RPMI8226 (cell line): Measurements from ENCODE around the gene DEPP1.
A peak's percentile ranks its signal among the peaks of the same experiment; 100 is the strongest.

Experiments
- DNase-seq: peaks from one replicate; pipeline ENCODE4 v3.0.0-alpha.2; 2015

Gene DEPP1

DNA sequence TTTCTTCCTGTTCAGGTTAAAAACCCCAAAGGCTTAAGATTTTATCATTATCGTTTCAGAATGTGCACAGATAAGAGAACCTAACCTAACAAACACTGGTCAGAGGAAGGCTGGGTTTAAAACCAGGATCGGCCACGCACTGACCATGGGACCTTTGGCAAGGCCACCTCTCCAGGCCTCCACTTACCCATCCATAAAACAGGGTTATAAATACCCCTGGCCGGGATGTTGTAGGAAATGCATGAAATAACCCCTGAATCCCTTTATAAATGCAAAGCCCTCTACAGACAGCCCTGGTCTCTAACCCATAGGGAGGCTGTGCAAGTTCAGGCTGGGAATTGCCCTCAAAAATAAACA lies 418 bp downstream of the DEPP1 start:
- DNase-seq: no peak

DNA sequence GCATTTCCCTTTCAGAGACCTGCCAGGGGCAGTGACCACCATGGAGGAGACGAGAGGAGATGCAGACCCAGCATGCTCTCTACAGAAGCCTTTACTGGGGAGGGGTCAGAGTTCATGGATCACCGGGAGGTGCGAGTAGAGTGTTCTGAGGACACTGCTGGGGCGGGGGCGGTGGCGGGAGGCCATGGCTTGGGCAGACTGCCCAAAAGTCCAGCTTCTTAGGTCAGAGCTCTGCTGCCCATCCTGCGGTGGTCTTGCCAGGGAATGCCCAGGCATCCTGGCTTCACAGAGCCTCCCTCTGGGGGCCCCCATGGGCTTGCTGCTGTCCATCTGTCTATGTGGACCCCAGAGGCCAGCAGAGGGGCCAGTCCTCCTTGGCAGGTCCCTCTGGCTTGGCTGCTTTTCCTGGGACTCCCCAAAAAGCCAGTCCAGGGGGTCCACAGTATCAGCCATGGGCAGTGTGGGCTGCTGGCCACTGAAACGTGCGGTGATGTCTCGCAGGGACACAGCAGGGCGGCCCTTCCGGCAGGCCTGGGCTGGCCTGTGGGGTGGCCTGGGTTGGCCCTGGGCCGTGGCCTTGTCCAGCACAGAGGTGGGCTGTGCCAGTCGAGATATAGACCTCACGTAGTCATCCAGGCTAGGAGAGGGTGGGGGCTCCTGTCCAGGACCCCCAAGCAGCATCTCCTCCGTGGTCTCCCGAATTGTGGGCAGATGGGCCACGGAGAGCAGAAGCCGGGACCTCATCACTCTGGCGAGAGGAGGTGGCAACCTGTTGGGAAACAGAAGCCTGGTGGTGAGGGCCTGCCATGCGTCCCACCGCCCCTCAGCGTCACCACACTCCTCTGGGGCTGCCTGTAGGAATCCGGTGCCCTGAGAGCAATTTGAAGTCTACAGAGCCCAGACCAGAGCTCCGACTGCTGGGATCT lies 1.1 kb downstream of the DEPP1 start:
- no peak for DNase-seq

DNA sequence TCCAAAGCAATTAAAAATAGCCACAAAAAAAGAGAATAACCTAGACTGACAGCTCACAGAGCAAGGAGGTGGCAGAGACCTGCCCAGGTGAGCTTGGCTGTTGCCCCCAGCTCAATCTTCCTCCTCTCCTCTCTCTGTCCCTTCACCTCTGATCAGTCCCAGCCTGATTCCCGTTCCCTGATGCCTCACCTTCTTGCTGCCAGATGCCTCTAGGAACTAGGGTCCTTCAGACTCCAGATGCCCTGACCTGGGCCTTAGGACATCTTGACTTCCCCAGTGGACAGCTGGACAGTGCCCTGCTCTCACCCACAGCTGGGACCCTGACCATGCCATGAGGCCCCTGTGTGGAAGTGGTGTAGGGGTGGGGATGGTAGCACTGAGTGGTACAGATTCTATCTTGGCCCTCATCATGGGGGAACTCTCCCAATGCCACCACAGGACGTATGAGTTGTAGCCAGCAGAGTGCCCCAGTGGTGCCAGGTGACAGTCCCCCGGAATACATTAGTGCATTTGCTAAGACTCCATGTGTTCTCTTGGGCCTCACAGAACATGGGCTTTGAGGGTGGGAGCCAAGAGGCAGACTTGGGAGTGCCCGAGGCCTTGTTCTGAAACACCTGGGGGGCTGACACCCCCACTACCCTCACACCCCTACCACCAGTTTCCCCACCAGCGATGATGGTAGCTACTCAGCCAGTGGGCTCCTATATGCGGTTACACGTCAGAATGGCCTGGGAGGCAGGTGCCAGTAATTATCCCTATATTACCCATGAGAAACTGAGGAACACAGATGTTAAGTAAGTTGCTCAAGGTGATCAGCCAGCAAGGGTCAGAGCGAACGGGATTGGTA lies 2.0 kb downstream of the DEPP1 start:
- DNase-seq: no peak

DNA sequence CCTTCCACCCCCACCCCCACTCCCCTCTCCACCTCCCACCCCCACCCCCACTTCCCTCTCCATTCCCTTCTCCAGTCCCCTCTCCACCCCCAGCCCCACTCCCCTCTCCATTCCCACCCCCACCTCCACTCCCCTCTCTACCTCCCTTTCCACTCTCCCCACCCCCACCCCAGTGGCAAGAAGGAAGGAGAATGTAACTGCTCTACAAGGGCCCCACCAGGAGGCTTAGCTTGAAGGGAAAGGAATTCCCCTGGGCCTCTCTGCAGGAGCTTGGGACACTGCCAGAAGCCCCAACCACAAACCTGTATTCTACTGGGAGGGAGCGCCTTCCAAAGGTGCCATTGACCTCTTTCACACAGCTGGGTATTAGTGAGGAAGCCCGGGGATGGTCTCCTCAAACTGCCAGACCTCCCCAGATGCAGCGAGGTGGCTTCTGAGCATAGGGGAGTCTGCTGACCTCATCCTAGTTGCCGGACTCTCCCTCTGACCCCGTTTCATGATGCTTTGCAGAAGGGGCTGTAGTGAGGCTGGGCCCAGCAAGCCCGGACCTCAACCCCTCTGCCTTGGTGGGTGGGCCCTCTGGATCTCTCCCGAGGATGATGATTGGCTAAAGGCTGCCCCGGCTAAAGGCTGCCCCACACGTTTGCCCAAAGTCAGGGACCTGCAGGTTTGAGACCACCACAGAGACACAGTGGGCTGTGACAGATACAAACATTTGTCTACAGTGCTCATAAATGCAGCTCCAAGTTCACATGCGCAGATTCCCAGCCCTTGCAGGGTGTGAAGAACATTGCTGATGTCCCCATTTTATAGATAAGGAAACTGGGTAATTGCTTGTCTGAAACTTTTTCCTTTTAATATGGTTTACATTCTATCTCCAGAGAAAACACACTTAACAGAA lies 2.9 kb downstream of the DEPP1 start:
- DNase-seq: peak; percentile 83

DNA sequence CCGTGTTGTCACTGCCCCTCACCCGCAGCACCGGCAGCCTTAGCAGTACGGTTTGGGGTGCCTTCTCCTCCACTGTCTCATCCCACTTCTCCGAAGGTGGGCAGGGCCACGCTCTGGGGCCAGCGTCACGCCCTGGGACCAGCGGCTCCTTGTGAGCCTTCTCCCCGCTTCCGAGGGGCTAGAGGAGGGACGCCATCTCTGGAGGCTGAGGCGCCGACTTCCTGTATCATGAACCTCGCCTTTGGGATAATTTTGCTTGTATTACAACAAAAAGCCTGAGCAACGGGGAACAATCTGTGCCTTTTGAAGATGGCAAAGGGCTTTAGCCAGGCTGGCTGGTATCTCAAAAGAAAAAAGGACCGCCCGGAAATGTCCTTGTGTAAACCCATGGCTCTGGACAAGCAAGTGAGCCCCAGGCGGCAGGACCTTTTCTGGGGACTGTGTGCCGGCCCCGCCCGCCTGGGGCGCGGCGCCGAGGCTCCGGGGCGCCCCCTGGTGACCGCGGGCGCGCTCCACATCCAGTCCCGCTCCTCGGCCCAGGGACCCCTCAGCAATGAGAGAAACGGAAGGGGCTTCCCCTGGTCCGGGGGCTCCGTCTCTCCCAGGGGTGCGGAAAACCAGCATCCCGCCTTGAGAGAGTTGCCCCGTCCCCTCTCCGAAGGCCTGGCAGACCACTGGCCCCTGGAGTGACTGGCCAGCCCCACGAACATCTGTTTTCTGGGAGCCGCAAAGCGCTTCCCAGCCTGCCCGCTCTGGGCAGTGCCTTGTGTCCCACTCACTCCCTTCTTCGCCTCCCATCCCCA lies 3.8 kb downstream of the DEPP1 start:
- peak; percentile 63 for DNase-seq

DNA sequence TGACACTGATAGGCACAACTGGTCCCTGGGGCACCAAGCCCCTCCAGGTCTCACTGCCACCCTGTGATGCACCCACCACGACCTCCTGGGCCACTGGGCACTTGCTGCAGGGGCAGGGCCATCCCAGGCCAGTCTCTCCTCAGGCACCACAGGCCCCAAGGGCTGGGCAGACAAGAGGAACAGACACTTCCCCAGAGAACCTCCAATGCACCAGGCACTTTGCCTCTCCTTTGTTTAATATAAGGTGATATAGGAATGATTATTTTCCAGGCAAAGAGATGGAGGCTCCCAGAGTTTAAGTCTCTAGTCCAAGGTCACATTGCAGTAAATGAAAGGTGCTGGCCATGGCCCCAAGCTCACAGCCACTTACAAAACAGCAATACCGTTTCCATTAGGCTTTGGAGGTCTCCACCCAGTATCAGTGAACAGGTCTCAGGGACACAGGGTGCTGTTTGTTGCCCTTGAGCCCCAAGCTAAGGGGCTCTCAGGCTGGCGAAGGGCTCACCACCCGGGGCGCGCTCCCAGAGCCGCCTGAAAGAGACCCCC lies 4.5 kb downstream of the DEPP1 start:
- DNase-seq: no peak

DNA sequence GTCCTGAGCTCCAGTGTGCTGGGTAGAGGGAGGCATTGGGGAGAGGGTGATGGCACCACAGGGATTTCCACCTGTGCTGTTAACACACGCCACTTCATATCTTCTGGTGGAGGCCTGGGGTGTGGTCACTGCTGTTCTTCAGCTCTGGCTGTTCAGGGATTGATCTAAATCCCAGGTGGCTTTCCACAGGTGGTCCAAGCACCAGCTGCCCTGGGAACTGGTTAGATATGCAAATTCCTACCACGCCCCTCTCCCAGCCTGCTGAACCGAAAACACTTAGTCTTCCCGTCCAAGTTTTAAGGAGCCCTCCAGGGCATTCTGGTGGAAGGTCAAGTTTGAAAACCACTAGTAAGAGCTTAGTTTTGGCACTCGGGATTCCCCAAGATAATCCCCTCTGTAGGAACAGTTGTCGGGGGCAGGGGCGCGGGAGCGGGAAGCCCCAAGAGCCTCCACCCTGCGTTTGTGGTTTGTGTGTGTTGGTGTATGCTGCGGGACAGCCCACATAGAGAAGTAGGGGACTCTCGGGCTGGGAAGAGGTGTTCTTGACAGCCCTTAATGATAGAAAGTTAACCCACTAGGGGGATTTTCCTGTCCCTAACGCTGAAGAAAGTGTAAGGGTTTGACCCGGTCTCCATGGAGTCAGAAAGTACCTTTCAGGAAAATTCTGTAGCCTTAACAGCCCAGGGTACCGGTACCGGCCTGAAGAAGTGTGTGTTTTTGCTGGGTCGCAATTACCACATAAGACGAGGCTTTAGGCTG lies 5.1 kb downstream of the DEPP1 start:
- DNase-seq: no peak

DNA sequence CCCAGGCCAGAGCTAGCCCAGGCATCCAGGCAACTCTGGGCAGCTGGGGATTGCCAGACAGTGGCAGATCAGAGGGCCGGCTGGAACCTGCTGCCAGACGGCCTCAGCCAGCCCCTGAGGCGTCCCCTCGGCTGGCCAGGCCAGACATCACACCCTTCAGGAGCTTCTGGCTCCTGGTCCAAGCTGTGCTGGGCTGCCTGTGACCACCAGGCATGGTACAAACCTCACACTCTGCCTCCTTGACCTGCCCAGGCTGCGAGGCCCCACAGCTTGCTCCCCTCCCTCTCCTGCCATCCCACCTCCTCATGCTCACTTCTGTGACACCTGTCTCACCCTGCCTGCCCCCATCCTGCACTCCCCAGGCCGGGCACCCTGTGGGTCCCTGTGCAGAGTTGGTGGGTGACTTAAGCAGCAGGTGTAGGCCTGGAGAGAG lies 5.7 kb downstream of the DEPP1 start:
- DNase-seq: no peak

DNA sequence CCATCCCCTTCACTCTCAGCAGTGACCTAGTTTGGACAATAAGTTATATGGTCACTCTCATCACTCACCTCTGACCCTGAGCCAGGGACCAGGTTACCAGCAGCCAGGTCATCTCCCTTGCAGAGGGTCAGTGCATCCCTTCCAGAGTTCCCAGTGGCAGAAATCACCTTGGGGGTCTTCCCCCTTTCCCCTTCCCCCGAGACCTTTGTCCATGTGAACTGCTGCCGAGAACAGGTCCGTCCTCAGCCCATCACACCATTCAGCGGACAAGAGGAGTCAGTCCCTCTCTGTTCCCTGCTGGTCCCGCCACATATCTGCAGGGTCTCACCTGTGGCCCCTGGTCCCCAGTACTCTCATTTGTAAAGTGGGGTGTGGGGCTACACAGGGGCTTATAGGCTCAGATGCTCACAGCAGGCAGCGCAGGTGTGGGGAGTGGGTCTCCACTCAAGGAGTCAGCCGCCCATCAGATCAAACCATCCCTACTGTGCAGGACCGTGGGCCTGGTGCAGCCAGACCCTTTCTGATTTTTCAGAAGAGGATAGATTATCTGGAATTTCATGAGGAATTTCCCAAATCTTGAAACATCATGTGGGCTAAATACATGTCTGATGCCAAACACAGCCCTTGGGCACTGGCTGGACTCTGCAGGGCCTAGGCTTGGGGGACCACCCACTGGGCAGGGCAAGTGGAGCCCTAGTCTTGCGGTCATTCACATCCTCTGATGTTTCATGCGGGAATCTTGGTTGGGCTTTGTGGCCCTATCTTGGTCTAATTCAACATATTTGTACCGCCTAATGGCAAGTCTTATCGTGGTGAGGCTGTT lies 6.5 kb downstream of the DEPP1 start:
- no peak for DNase-seq

DNA sequence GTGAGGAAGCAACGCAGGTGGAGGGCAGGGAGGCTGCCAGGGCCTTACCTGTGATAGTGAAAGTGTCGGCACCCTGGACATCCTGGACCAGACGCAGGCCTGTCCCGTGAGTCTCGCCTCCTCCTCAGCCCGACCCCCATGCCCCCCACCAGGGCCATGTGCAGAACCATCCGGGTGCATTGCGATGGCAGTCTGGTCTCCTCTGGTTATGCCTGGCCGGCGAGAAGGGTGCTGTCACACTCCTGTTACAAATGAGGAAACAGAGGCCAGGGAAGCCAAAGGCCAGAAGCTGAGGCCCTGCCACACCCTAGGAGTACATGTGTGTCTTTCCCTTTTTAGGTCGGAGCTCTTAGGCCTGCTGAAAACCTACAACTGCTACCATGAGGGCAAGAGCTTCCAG lies 7.2 kb downstream of the DEPP1 start:
- DNase-seq: no peak

DNA sequence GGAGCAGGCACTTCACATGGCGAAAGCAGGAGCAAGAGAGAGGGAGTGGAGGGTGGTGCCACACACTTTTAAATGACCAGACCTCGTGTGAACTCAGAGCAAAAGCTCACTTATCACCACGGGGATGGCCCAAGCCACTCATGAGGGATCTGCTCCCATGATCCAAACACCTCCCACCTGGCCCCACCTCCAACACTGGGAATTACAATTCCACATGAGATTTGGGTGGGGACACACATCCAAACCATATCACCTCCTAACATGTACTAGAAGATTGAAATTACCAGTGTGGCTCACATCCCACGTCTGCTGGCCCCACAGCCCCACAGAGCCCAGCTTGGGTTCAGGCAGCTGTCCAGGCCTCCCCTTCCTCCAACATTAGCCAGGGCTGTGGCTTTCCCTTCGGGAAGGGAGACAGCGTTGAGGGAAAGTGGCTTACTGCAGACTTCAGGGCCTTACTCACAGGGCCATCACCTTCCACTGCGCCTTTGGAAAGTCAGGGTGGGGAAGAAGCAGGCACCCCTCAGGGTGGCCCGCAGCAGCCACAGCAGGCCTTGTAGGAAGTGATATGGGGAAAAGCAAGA lies 7.7 kb downstream of the DEPP1 start:
- no peak for DNase-seq

DNA sequence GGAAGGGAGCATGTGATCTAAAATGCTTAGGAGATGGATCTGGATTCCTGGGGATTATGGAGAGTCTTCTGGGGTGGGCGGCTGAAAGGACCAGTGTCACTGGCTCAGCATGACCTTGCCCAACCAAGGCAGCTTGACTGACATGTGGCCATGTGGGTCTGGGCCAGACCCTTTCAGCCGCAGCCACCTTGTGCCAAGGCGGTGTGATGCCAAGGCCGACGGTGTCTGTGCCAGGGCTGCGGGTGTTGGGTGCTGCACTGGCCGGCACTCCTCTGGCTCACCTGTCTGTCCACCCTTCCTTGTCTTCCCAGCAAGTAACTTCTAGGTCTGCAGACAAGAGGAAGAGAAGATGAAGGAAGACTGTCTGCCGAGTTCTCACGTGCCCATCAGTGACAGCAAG lies 8.8 kb downstream of the DEPP1 start:
- no peak for DNase-seq

DNA sequence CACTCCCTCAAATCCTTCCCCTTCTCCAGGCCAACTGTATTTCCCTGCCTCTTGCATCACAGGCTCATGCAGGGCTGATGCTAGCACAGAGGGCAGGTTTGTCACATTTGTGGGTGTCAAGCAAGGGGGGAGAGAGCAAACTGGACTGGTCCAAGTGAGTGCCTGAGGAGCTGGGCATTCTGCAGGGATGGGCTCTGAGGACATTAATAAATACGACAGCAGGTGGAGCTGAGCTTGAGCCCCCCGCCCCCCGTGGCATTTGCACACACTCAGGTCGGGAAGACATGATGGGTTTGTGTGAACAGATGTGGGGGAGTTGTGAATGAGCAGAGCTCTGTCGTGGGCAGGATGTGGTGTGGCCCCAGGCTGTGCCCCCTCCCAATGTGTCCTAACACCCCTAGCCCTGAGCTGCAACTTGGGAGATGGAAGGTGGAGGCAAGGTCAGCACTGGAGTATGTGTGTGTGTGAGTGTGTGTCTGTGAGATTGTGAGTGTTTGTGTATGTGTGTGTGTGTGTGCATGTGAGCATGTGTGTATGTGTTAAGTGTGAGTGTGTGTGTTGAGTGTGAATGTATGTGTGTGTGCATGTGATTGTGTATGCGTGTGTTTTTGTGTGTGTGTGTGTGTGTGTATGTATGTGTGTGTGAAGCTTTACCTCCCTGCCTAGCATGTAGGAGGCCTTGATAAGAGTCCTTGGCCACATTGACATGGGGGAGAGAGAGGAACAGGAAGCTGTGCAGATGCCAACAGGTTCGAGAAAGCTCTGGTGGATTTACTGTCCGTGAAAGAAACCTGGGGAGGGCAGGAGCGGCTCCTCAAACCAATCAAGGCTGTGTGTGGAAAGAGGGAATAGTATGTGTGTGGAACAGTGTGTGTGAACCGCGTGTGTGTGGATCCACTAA lies 9.9 kb downstream of the DEPP1 start:
- DNase-seq: no peak

DNA sequence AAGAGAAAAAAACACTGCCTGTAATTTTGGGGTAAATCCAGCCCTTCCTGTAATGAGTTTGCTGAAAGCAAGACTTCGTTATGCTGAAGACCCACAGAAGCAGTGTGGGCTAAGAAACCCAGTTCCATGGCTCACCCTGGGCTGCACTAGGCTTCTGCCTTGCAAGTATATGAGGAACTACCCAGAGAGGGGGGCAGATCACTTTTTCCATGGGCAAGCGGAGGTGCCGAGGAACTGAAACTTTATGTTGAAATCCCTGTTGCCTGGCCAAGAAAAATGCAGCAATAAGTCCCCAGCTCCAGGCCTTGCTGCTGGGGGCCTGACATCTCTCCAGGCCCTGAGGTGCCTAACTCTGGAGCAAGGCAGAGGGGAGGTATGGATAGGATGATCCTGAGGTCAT lies 10.5 kb downstream of the DEPP1 start:
- DNase-seq: peak; percentile 56

DNA sequence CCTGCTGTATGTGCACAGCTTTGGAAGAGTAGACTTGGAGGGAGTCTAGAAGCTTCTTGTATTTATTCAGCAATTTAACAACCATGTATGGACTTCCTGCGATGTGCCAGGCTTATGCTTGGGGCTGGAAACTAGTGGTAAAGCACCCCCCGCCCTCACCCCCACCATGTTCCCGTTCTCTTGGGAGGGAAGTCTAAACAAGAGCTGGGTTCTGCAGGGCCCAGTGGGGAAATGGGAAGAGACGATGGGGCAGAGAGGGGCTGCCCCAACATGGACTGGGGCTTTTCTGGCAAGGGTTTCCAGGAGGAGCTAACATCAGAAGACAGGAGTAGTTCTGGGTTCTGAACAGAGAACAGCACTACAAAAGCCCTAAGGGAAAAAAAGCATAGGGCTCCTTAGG lies 11.0 kb downstream of the DEPP1 start:
- DNase-seq: no peak

DNA sequence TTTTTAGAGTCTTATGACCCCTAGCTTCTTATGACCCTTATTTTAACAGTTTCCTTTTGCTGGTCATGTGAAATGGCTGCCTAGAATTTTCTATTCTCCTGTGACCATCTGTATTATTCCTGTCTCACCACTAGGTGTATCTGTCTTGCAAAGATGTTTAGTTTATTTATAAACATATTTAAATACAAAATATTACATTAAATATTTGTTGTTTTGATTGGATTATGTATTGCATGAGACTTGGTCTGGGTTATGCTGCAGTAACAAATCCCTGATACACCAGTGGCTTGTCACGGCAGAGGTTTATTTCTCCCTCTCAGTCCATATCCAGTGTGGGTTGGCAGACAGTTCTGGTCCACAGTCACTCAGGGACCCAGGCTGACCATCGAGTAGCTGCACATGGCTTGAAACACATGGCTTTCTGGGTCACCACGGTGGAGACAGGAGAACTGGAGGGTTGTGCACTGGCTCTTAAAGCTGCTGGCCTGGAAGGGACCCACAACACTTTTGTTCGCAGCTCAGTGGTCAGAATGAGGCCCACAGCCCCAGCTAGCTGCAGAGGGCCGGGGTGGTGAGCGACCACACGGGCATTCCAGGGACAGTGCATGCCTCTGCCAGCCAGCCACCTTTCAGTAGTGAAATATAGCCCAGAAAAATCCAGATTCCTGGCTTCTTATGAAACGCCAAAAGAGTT lies 11.6 kb downstream of the DEPP1 start:
- DNase-seq: no peak

DNA sequence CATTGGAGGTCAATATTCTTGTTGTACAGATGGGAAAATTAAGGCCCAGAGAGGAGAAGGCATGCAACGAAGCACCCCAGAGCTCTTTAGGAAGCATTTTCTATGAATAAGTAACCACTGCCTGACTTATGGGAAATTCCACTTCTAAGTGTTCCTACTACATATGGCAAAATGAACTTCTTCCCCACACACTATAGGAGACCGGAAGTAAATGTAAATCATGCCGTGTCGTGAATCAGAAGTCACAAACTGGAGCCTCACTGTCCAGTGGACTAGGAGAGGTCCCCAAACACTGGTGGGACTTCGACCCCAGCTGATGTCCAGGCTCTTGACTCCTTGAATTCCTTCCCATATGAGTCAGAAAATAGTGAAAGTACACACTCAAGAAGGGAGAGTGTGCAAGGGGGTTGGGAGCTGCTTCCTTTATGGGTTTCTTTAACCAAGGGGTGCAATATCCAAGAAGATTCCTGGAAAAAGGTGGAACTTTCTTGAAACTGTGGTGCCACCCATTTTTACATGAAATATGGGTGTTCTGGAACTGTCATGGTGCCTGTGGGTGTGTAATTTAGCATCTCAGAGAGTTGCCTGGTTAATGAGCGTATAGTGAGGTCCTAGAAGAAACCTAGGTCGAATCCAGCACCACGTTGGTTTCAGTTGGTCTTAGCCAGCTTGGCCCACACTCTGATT lies 12.3 kb downstream of the DEPP1 start:
- no peak for DNase-seq
